Epithelial cell of proximal tubule (primary cell): ENCODE data around the gene ENOX1. TPM values are rescaled to one million over a fixed set of nuclear protein-coding genes. Genes with fewer than 3 reads are reported as not detected.

ENCODE experiments used
- DNase-seq: peaks from one replicate; pipeline ENCODE4 v3.0.0-alpha.2; 2011; ENCODE audit warnings: low read depth
- H3K4me3 ChIP-seq: 2 replicates; pipeline ENCODE4 v1.5.1; 2011; ENCODE audit warnings: low read depth, mild to moderate bottlenecking, low read length
- CTCF ChIP-seq: conservative IDR thresholded peaks from 2 replicates; pipeline ENCODE4 v1.5.1; 2012; ENCODE audit warnings: low read depth, mild to moderate bottlenecking, low read length
- total RNA-seq: library from RNA; depleted of rRNA; stranded (reverse); fragments of >200 nt; gene quantifications from 2 replicates; pipeline ENCODE4 v1.2.3, GENCODE V29; 2015

Gene ENOX1
- total RNA-seq, 1 donor from 2014 or later, result 0.17 TPM

- no peak overlapping the region for H3K4me3 ChIP-seq
- TF ChIP-seq CTCF, result no peak
- peak; percentile 88 for DNase-seq
Measured at GRCh38 chr13:43686557-43686956, 100.2 kb downstream of the ENOX1 start.

- no peak for DNase-seq
- TF ChIP-seq CTCF, result no peak
- H3K4me3 ChIP-seq, result no peak overlapping the region
Measured at GRCh38 chr13:43684963-43685725, 101.6 kb downstream of the ENOX1 start.

- no peak for DNase-seq
- no peak overlapping the region for H3K4me3 ChIP-seq
- TF ChIP-seq CTCF, result no peak
Measured at GRCh38 chr13:43682701-43683100, 104.1 kb downstream of the ENOX1 start.

- no peak overlapping the region for H3K4me3 ChIP-seq
- DNase-seq, result no peak
- no peak for TF ChIP-seq CTCF
Measured at GRCh38 chr13:43676320-43676719, 110.5 kb downstream of the ENOX1 start.

GRCh38 chr13:43675577-43675976, 111.2 kb downstream of the ENOX1 start:
- H3K4me3 ChIP-seq, result no peak overlapping the region
- no peak for DNase-seq
- TF ChIP-seq CTCF, result no peak

- no peak overlapping the region for H3K4me3 ChIP-seq
- no peak for TF ChIP-seq CTCF
- no peak for DNase-seq
Measured at GRCh38 chr13:43669964-43670363, 116.8 kb downstream of the ENOX1 start.

- DNase-seq, result no peak
- no peak overlapping the region for H3K4me3 ChIP-seq
- no peak for TF ChIP-seq CTCF
Measured at GRCh38 chr13:43669101-43669500, 117.7 kb downstream of the ENOX1 start.
